ENCODE data around the gene CDPF1. TPM values are rescaled to one million over a fixed set of nuclear protein-coding genes. Genes with fewer than 3 reads are reported as not detected.
A peak's percentile ranks its signal among the peaks of the same experiment; 100 is the strongest.

The CDPF1 gene
- total RNA-seq, 1 donor from 2014 or later: 6.7 TPM

DNA sequence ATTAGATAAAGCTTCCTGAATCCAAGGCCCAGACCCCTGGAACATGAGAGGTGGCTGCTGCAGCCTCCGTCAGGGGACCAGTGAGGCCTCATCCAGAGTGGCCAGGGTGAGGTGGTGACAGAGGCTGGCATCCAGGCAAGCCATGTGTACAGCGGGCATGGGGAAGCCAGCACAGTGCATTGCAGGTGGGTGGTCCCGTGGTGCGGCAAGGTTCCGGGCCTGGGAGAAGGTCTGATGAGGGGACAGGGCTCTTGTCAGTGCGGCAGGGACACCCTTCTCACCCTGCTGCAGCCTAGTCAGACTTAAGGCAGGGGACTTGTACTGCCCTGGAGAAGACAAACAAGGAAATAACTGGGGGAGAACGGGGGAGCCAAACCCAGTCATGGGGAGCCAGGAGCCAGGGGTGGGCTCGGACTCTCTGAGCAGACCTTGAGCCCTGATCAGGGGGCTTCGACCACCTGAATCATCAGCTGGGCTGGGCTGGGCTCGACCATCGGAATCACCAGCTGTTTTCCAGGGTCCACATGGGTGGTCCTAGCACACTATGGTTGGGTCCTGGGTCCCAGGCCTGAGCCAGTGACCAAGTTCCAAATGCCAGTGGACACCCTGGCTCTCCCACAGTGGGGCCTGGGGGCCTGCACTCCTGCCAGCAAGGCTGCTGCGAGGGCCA is 22.8 kb upstream of the CDPF1 start:
- DNase-seq (ENCODE audit: low spot score): no peak
- no peaks in the 10 kb centered on the region for H3F3A ChIP-seq (ENCODE audit: low read depth)
- H3K27ac ChIP-seq: no peak overlapping the region
- no peak overlapping the region for H3K27ac Mint-ChIP-seq
- no peak overlapping the region for H3K4me3 Mint-ChIP-seq
- H4K20me1 ChIP-seq (ENCODE audit: low read depth): no peaks in the 10 kb centered on the region
- no peaks in the 10 kb centered on the region for H3K4me1 ChIP-seq
- H3K36me3 Mint-ChIP-seq: peaks cover 20% of the 10 kb centered on the region
- no peaks in the 10 kb centered on the region for H3K9me3 ChIP-seq (ENCODE audit: low read depth)
- H3K4me2 ChIP-seq: no peak overlapping the region
- no peak overlapping the region for H3K4me3 ChIP-seq
- no peaks in the 10 kb centered on the region for H3K27me3 ChIP-seq
- peaks cover 4% of the 10 kb centered on the region for H3K27me3 Mint-ChIP-seq (ENCODE audit: insufficient read depth, low read depth)
- H2AFZ ChIP-seq (replicated peaks): no peak overlapping the region
- H3K9ac ChIP-seq: no peak overlapping the region
- no peaks in the 10 kb centered on the region for H3K9me3 Mint-ChIP-seq
- TF ChIP-seq EZH2 (IDR thresholded peaks at IDR 0.05) (no peak), EZH2phosphoT487 (IDR thresholded peaks at IDR 0.05) (no peak), CTCF (IDR thresholded peaks at IDR 0.05) (no peak)
- H3K36me3 ChIP-seq: no peaks in the 10 kb centered on the region
- H3K79me2 ChIP-seq (ENCODE audit: low read depth): no peaks in the 10 kb centered on the region
- peaks cover 9% of the 10 kb centered on the region for H3K4me1 Mint-ChIP-seq

GRCh38 chr22:46272196-46272595 is 22.1 kb upstream of the CDPF1 start:
- Histone ChIP-seq H4K20me1 (ENCODE audit: low read depth) (no peaks in the 10 kb centered on the region), H2AFZ (replicated peaks) (no peak overlapping the region), H3K79me2 (ENCODE audit: low read depth) (no peaks in the 10 kb centered on the region), H3K36me3 (no peaks in the 10 kb centered on the region), H3K27ac (no peak overlapping the region), H3F3A (ENCODE audit: low read depth) (no peaks in the 10 kb centered on the region), H3K4me3 (no peak overlapping the region), H3K9ac (no peak overlapping the region), H3K4me1 (no peaks in the 10 kb centered on the region), H3K4me2 (no peak overlapping the region), H3K9me3 (ENCODE audit: low read depth) (no peaks in the 10 kb centered on the region), H3K27me3 (peaks cover 4% of the 10 kb centered on the region)
- H3K9me3 Mint-ChIP-seq: no peaks in the 10 kb centered on the region
- H3K4me3 Mint-ChIP-seq: no peak overlapping the region
- peaks cover 14% of the 10 kb centered on the region for H3K4me1 Mint-ChIP-seq
- no peaks in the 10 kb centered on the region for H3K27me3 Mint-ChIP-seq (ENCODE audit: insufficient read depth, low read depth)
- TF ChIP-seq EZH2phosphoT487 (IDR thresholded peaks at IDR 0.05): no peak
- TF ChIP-seq CTCF (IDR thresholded peaks at IDR 0.05): no peak
- TF ChIP-seq EZH2 (IDR thresholded peaks at IDR 0.05): no peak
- H3K36me3 Mint-ChIP-seq: peaks cover 20% of the 10 kb centered on the region
- no peak for DNase-seq (ENCODE audit: low spot score)
- no peak overlapping the region for H3K27ac Mint-ChIP-seq

DNA sequence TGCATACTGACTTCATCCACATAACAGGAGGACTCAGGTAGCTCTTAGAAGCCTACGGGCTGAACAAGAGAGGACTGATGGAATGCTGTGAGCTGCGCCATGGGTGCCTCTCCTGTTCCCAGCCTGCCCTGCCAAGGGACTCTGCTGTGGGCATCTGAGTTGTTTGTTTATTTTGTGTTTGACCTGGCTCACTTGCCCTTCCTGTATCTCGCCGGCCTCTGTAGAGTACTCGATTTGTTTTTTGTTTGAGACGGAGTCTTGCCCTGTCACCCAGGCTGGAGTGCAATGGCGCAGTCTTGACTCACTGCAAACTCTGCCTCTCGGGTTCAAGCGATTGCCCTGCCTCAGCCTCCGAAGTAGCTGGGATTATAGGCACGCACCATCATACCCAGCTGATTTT is 19.5 kb upstream of the CDPF1 start:
- no peak for DNase-seq (ENCODE audit: low spot score)
- Histone ChIP-seq H3K4me2 (no peak overlapping the region), H3K9me3 (ENCODE audit: low read depth) (no peaks in the 10 kb centered on the region), H4K20me1 (ENCODE audit: low read depth) (no peaks in the 10 kb centered on the region), H3K79me2 (ENCODE audit: low read depth) (no peaks in the 10 kb centered on the region), H2AFZ (replicated peaks) (no peak overlapping the region), H3K4me3 (no peak overlapping the region), H3K27me3 (peaks cover 30% of the 10 kb centered on the region), H3F3A (ENCODE audit: low read depth) (no peaks in the 10 kb centered on the region), H3K9ac (no peak overlapping the region), H3K36me3 (no peaks in the 10 kb centered on the region), H3K27ac (no peak overlapping the region), H3K4me1 (no peaks in the 10 kb centered on the region)
- TF ChIP-seq EZH2 (IDR thresholded peaks at IDR 0.05): no peak
- TF ChIP-seq EZH2phosphoT487 (IDR thresholded peaks at IDR 0.05): no peak
- no peak for TF ChIP-seq CTCF (IDR thresholded peaks at IDR 0.05)
- Mint-ChIP-seq H3K4me1 (peaks cover 17% of the 10 kb centered on the region), H3K4me3 (peak overlapping the region; percentile 91), H3K27ac (peak overlapping the region; percentile 89), H3K36me3 (peaks cover 3% of the 10 kb centered on the region), H3K27me3 (ENCODE audit: insufficient read depth, low read depth) (peaks cover 8% of the 10 kb centered on the region), H3K9me3 (peaks cover 15% of the 10 kb centered on the region)

All from neural progenitor cell (in vitro differentiated cells).